HepG2 (cell line): ENCODE measurements around the gene PRM3. TPM values are rescaled to one million over a fixed set of nuclear protein-coding genes. Genes with fewer than 3 reads are reported as not detected.

Experiments
- ESRRA ChIP-seq: sonication (generic); formaldehyde crosslinking; IDR thresholded peaks from 2 replicates; pipeline ENCODE4 v1.5.1; 2020; ENCODE audit warnings: mild to moderate bottlenecking, low read depth, missing genetic modification reagents
- NRL ChIP-seq: sonication (generic); formaldehyde crosslinking; IDR thresholded peaks from 2 replicates; pipeline ENCODE4 v1.5.0; 2020; ENCODE audit warnings: missing genetic modification reagents, mild to moderate bottlenecking, moderate library complexity, borderline replicate concordance
- polyA plus RNA-seq, 8 experiments: library from polyadenylated mRNA; depleted of rRNA in 3 of 8; stranded (reverse) in 7 of 8; unstranded in 1 of 8; fragments of >200 nt; fragmentation: Illumina TruSeq in 4 of 8; extraction: Trizol in 4 of 8; gene quantifications; 2 replicates each; pipeline versions ENCODE4 v1.2.1 to v1.2.3, GENCODE V29; 2011 to 2016; ENCODE audit warnings: low read depth in 4 of 8, missing spikeins in 1 of 8, mixed read lengths in 1 of 8; ENCODE audit not compliant: insufficient read depth in 1 of 8
- total RNA-seq, 5 experiments: library from RNA; depleted of rRNA; stranded (reverse); fragments of >200 nt; fragmentation: Illumina TruSeq; extraction: Trizol; gene quantifications; 2 replicates each; pipeline ENCODE4 v1.2.3, GENCODE V29; 2016; ENCODE audit warnings: low read depth in 1 of 5
- TF ChIP-seq, protein P1 (sequence below): sonication (generic); formaldehyde crosslinking; IDR thresholded peaks from one replicate; pipeline ENCODE4 v1.5.1; 2020; ENCODE audit warnings: mild to moderate bottlenecking, missing genetic modification reagents; ENCODE audit errors: not compliant biosample characterization
- TF ChIP-seq, protein P2 (sequence below): sonication (generic); formaldehyde crosslinking; IDR thresholded peaks from 2 replicates; pipeline ENCODE4 v1.5.1; 2020; ENCODE audit warnings: mild to moderate bottlenecking, missing genetic modification reagents, moderate library complexity
- TF ChIP-seq, protein P3 (sequence below): sonication (generic); formaldehyde crosslinking; IDR thresholded peaks from 2 replicates; pipeline ENCODE4 v1.5.0; 2020; ENCODE audit warnings: mild to moderate bottlenecking, missing genetic modification reagents, moderate library complexity
- TF ChIP-seq, protein P4 (sequence below): sonication (generic); formaldehyde crosslinking; IDR thresholded peaks from 2 replicates; pipeline ENCODE4 v1.8.0; 2022; ENCODE audit warnings: mild to moderate bottlenecking, missing genetic modification reagents; ENCODE audit not compliant: insufficient replicate concordance
- TF ChIP-seq, protein P5 (sequence below): sonication (generic); formaldehyde crosslinking; IDR thresholded peaks from 2 replicates; pipeline ENCODE4 v1.4.0; 2020; ENCODE audit warnings: mild to moderate bottlenecking, missing genetic modification reagents, borderline replicate concordance

PRM3 gene
- total and polyA plus RNA-seq, 2 of the 13 experiments (the other 11 are each of a cell fraction or from before 2014, with no cell fraction given) = not detected

DNA sequence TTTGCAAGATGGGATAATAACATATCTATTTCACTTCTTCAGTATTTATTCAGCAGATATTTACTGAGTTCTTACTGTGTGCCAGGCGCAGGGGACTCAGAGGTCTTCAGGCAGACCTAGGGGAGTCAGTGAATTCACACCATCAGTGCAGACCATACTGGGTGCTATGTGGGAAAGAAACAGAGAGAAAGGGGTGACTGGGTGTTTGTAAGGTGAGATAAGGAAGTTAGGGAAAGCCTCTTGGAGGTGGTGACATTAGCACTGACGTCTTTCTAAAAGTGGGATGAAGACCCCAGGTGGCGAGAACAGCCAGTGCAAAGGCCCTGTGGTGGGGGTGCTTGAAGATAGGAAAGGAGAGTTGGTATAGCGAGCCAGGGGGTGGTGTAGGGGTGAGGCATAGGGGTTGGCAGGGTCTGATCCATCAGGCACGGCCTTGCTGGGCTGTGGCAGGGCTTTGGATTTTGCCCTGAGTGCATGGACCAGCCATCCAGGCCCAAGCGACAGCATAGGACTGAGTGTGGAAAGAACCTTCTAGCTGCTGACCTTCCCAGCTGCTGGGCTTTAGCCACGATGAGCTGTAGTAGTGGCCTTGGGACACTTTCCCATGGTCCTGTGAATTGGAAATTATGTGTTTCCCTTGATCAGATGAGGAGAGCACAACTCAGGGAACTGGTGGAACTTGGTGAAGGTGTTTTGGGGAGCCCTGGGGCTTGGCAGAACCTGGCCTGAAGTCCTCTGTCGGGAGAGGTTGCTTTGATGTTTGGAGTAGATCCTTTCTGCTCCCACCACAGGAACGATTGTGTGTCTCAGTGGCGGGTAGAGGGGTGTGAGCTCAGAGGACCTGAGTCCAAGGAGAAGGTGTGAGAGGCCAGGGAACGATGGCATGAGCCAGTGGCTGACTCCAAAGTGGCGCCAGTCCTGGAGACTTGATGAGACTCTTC, 13.5 kb downstream of the PRM3 start (continued):
- TF ChIP-seq, protein P1, sequence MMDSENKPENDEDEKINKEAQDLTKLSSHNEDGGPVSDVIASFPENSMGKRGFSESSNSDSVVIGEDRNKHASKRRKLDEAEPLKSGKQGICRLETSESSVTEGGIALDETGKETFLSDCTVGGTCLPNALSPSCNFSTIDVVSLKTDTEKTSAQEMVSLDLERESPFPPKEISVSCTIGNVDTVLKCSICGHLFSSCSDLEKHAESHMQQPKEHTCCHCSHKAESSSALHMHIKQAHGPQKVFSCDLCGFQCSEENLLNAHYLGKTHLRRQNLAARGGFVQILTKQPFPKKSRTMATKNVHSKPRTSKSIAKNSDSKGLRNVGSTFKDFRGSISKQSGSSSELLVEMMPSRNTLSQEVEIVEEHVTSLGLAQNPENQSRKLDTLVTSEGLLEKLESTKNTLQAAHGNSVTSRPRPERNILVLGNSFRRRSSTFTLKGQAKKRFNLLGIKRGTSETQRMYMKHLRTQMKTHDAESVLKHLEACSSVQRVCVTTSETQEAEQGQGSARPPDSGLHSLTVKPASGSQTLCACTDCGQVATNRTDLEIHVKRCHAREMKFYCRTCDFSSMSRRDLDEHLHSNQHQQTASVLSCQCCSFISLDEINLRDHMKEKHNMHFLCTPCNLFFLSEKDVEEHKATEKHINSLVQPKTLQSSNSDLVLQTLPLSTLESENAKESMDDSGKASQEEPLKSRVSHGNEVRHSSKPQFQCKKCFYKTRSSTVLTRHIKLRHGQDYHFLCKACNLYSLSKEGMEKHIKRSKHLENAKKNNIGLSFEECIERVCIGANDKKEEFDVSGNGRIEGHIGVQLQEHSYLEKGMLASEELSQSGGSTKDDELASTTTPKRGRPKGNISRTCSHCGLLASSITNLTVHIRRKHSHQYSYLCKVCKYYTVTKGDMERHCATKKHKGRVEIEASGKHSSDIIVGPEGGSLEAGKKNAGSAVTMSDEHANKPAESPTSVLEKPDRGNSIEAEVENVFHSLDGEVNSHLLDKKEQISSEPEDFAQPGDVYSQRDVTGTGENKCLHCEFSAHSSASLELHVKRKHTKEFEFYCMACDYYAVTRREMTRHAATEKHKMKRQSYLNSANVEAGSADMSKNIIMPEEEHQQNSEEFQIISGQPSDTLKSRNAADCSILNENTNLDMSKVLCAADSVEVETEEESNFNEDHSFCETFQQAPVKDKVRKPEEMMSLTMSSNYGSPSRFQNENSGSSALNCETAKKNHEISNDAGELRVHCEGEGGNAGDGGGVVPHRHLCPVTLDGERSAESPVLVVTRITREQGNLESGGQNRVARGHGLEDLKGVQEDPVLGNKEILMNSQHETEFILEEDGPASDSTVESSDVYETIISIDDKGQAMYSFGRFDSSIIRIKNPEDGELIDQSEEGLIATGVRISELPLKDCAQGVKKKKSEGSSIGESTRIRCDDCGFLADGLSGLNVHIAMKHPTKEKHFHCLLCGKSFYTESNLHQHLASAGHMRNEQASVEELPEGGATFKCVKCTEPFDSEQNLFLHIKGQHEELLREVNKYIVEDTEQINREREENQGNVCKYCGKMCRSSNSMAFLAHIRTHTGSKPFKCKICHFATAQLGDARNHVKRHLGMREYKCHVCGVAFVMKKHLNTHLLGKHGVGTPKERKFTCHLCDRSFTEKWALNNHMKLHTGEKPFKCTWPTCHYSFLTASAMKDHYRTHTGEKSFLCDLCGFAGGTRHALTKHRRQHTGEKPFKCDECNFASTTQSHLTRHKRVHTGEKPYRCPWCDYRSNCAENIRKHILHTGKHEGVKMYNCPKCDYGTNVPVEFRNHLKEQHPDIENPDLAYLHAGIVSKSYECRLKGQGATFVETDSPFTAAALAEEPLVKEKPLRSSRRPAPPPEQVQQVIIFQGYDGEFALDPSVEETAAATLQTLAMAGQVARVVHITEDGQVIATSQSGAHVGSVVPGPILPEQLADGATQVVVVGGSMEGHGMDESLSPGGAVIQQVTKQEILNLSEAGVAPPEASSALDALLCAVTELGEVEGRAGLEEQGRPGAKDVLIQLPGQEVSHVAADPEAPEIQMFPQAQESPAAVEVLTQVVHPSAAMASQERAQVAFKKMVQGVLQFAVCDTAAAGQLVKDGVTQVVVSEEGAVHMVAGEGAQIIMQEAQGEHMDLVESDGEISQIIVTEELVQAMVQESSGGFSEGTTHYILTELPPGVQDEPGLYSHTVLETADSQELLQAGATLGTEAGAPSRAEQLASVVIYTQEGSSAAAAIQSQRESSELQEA = no peak
- TF ChIP-seq ESRRA = peak; percentile 80
- TF ChIP-seq, protein P2, sequence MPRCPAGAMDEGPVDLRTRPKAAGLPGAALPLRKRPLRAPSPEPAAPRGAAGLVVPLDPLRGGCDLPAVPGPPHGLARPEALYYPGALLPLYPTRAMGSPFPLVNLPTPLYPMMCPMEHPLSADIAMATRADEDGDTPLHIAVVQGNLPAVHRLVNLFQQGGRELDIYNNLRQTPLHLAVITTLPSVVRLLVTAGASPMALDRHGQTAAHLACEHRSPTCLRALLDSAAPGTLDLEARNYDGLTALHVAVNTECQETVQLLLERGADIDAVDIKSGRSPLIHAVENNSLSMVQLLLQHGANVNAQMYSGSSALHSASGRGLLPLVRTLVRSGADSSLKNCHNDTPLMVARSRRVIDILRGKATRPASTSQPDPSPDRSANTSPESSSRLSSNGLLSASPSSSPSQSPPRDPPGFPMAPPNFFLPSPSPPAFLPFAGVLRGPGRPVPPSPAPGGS (CRISPR knock-in tag) = no peak; the same call in 1 of the 2 replicates
- TF ChIP-seq, protein P3, sequence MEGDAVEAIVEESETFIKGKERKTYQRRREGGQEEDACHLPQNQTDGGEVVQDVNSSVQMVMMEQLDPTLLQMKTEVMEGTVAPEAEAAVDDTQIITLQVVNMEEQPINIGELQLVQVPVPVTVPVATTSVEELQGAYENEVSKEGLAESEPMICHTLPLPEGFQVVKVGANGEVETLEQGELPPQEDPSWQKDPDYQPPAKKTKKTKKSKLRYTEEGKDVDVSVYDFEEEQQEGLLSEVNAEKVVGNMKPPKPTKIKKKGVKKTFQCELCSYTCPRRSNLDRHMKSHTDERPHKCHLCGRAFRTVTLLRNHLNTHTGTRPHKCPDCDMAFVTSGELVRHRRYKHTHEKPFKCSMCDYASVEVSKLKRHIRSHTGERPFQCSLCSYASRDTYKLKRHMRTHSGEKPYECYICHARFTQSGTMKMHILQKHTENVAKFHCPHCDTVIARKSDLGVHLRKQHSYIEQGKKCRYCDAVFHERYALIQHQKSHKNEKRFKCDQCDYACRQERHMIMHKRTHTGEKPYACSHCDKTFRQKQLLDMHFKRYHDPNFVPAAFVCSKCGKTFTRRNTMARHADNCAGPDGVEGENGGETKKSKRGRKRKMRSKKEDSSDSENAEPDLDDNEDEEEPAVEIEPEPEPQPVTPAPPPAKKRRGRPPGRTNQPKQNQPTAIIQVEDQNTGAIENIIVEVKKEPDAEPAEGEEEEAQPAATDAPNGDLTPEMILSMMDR = 0 out of 2 replicates have a peak, but pooled peaks have one; percentile 8
- TF ChIP-seq, protein P4, sequence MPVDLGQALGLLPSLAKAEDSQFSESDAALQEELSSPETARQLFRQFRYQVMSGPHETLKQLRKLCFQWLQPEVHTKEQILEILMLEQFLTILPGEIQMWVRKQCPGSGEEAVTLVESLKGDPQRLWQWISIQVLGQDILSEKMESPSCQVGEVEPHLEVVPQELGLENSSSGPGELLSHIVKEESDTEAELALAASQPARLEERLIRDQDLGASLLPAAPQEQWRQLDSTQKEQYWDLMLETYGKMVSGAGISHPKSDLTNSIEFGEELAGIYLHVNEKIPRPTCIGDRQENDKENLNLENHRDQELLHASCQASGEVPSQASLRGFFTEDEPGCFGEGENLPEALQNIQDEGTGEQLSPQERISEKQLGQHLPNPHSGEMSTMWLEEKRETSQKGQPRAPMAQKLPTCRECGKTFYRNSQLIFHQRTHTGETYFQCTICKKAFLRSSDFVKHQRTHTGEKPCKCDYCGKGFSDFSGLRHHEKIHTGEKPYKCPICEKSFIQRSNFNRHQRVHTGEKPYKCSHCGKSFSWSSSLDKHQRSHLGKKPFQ (CRISPR knock-in tag) = no peak
- TF ChIP-seq, protein P5, sequence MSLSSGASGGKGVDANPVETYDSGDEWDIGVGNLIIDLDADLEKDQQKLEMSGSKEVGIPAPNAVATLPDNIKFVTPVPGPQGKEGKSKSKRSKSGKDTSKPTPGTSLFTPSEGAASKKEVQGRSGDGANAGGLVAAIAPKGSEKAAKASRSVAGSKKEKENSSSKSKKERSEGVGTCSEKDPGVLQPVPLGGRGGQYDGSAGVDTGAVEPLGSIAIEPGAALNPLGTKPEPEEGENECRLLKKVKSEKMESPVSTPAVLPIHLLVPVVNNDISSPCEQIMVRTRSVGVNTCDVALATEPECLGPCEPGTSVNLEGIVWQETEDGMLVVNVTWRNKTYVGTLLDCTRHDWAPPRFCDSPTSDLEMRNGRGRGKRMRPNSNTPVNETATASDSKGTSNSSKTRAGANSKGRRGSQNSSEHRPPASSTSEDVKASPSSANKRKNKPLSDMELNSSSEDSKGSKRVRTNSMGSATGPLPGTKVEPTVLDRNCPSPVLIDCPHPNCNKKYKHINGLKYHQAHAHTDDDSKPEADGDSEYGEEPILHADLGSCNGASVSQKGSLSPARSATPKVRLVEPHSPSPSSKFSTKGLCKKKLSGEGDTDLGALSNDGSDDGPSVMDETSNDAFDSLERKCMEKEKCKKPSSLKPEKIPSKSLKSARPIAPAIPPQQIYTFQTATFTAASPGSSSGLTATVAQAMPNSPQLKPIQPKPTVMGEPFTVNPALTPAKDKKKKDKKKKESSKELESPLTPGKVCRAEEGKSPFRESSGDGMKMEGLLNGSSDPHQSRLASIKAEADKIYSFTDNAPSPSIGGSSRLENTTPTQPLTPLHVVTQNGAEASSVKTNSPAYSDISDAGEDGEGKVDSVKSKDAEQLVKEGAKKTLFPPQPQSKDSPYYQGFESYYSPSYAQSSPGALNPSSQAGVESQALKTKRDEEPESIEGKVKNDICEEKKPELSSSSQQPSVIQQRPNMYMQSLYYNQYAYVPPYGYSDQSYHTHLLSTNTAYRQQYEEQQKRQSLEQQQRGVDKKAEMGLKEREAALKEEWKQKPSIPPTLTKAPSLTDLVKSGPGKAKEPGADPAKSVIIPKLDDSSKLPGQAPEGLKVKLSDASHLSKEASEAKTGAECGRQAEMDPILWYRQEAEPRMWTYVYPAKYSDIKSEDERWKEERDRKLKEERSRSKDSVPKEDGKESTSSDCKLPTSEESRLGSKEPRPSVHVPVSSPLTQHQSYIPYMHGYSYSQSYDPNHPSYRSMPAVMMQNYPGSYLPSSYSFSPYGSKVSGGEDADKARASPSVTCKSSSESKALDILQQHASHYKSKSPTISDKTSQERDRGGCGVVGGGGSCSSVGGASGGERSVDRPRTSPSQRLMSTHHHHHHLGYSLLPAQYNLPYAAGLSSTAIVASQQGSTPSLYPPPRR (CRISPR knock-in tag) = no peak
- 0 out of 2 replicates have a peak, but pooled peaks have one; percentile 67 for TF ChIP-seq NRL (CRISPR knock-in tag)
